SU-DHL-6 (cell line): ENCODE results near the gene BAD.

Experiments
- H2AFZ ChIP-seq: fragments of 200-600 bp; sonication (generic); 2 replicates; pipeline ENCODE4 v1.6.1; 2014; ENCODE audit warnings: low read depth, mild to moderate bottlenecking, moderate library complexity, mixed read lengths, antibody characterized with exemption, low read length; ENCODE audit not compliant: severe bottlenecking
- H3F3A ChIP-seq: fragments of 200-600 bp; shearing (Covaris generic); 2 replicates; pipeline ENCODE4 v1.6.0; 2016; ENCODE audit warnings: antibody characterized with exemption, mild to moderate bottlenecking; ENCODE audit not compliant: insufficient read depth
- H3K27ac ChIP-seq: fragments of 200-600 bp; sonication (generic); 2 replicates; pipeline ENCODE4 v1.5.1; 2016; ENCODE audit warnings: low read depth, mild to moderate bottlenecking, low read length, moderate library complexity, mixed read lengths
- H3K27me3 ChIP-seq: fragments of 200-600 bp; sonication (generic), shearing (Covaris generic); 2 replicates; pipeline ENCODE4 v1.6.0; 2014; ENCODE audit warnings: mild to moderate bottlenecking, low read length
- H3K36me3 ChIP-seq: fragments of 200-600 bp; sonication (generic); 2 replicates; pipeline ENCODE4 v1.6.1; 2014; ENCODE audit warnings: mild to moderate bottlenecking, low read length, mixed read lengths
- H3K4me2 ChIP-seq: fragments of 300-600, 200-600 bp; shearing (Covaris generic), sonication (generic); 2 replicates; pipeline ENCODE4 v1.6.0; 2014; ENCODE audit warnings: low read length, low read depth, mild to moderate bottlenecking; ENCODE audit not compliant: poor library complexity, severe bottlenecking
- H3K4me3 ChIP-seq: fragments of 200-600 bp; sonication (generic); 2 replicates; pipeline ENCODE4 v1.5.1; 2014; ENCODE audit warnings: antibody characterized with exemption, low read length, mild to moderate bottlenecking, mixed read lengths; ENCODE audit not compliant: insufficient read depth, poor library complexity, severe bottlenecking
- H3K79me2 ChIP-seq: fragments of 200-600 bp; sonication (generic); 2 replicates; pipeline ENCODE4 v1.6.1; 2014; ENCODE audit warnings: mild to moderate bottlenecking, low read length, moderate library complexity; ENCODE audit not compliant: insufficient read depth
- H3K9ac ChIP-seq: fragments of 200-600 bp; sonication (generic); 2 replicates; pipeline ENCODE4 v1.7.0; 2014; ENCODE audit warnings: mild to moderate bottlenecking, low read length
- H3K9me2 ChIP-seq: fragments of 200-600 bp; sonication (generic); replicated peaks from 2 replicates; pipeline ENCODE4 v1.6.1; 2014; ENCODE audit warnings: low read length; ENCODE audit not compliant: insufficient read depth
- H3K9me3 ChIP-seq: fragments of 200-600 bp; sonication (generic); 2 replicates; pipeline ENCODE4 v1.6.1; 2014; ENCODE audit warnings: low read length, mixed read lengths; ENCODE audit not compliant: insufficient read depth
- H4K20me1 ChIP-seq: fragments of 200-600 bp; sonication (generic); 2 replicates; pipeline ENCODE4 v1.6.1; 2014; ENCODE audit warnings: low read depth, mild to moderate bottlenecking, antibody characterized with exemption, low read length, moderate library complexity, mixed read lengths
- CTCF ChIP-seq: fragments of 200-600 bp; sonication (generic); IDR thresholded peaks from one replicate; pipeline ENCODE4 v1.5.1; 2017; ENCODE audit warnings: antibody characterized with exemption, mild to moderate bottlenecking, low read length, moderate library complexity; ENCODE audit not compliant: insufficient read depth, poor library complexity, severe bottlenecking
- EZH2phosphoT487 ChIP-seq: fragments of 200-600 bp; sonication (generic), shearing (Covaris generic); conservative IDR thresholded peaks from 2 replicates; pipeline ENCODE4 v1.6.1; 2018; ENCODE audit warnings: mild to moderate bottlenecking, antibody characterized with exemption, low read length, moderate library complexity, mixed read lengths

Gene BAD

GRCh38 chr11:64245797-64246620 is 38.5 kb downstream of the BAD start:
- H3K9me3 ChIP-seq = no peaks in the 10 kb centered on the region
- peaks cover 41% of the 10 kb centered on the region for H3F3A ChIP-seq
- H2AFZ ChIP-seq = no peak overlapping the region
- H3K79me2 ChIP-seq = peaks cover 22% of the 10 kb centered on the region
- peak overlapping the region; percentile 90 for H3K27ac ChIP-seq
- peak overlapping the region; percentile 97 for H3K4me3 ChIP-seq
- H3K9me2 ChIP-seq = no peaks in the 10 kb centered on the region
- no peaks in the 10 kb centered on the region for H3K36me3 ChIP-seq
- H4K20me1 ChIP-seq = no peaks in the 10 kb centered on the region
- TF ChIP-seq CTCF (no peak), EZH2phosphoT487 (no peak)
- H3K9ac ChIP-seq = peak overlapping the region; percentile 89
- H3K27me3 ChIP-seq = no peaks in the 10 kb centered on the region
- H3K4me2 ChIP-seq = peak overlapping the region; percentile 82

GRCh38 chr11:64245401-64245796 is 39.1 kb downstream of the BAD start:
- Histone ChIP-seq H3K79me2 (peaks cover 22% of the 10 kb centered on the region), H3K9me3 (no peaks in the 10 kb centered on the region), H3K27me3 (no peaks in the 10 kb centered on the region), H4K20me1 (no peaks in the 10 kb centered on the region), H2AFZ (no peak overlapping the region), H3K4me3 (peak overlapping the region; percentile 97), H3K4me2 (peak overlapping the region; percentile 82), H3K9ac (peak overlapping the region; percentile 89), H3K9me2 (no peaks in the 10 kb centered on the region), H3F3A (peaks cover 44% of the 10 kb centered on the region), H3K27ac (peak overlapping the region; percentile 90), H3K36me3 (no peaks in the 10 kb centered on the region)
- TF ChIP-seq CTCF (no peak), EZH2phosphoT487 (no peak)

- Histone ChIP-seq H3K27me3 (no peaks in the 10 kb centered on the region), H3K9me3 (no peaks in the 10 kb centered on the region), H4K20me1 (no peaks in the 10 kb centered on the region), H3F3A (peaks cover 48% of the 10 kb centered on the region), H3K9ac (peak overlapping the region; percentile 89), H3K9me2 (no peaks in the 10 kb centered on the region), H3K36me3 (no peaks in the 10 kb centered on the region), H3K79me2 (peaks cover 22% of the 10 kb centered on the region), H3K4me3 (peak overlapping the region; percentile 97), H3K27ac (peak overlapping the region; percentile 90), H2AFZ (no peak overlapping the region), H3K4me2 (peak overlapping the region; percentile 82)
- no peak for TF ChIP-seq EZH2phosphoT487
- no peak for TF ChIP-seq CTCF
These were observed 39.5 kb downstream of the BAD start for GRCh38 chr11:64244966-64245365.
